Islet of Langerhans (tissue), 1 donor: ENCODE results near the gene NCDN.

Experiments
- FAIRE-seq: peaks from one replicate; lab custom pipeline; 2011; peaks lifted over from hg19 to GRCh38; lab: Jason Lieb, UNC

NCDN gene, protein sequence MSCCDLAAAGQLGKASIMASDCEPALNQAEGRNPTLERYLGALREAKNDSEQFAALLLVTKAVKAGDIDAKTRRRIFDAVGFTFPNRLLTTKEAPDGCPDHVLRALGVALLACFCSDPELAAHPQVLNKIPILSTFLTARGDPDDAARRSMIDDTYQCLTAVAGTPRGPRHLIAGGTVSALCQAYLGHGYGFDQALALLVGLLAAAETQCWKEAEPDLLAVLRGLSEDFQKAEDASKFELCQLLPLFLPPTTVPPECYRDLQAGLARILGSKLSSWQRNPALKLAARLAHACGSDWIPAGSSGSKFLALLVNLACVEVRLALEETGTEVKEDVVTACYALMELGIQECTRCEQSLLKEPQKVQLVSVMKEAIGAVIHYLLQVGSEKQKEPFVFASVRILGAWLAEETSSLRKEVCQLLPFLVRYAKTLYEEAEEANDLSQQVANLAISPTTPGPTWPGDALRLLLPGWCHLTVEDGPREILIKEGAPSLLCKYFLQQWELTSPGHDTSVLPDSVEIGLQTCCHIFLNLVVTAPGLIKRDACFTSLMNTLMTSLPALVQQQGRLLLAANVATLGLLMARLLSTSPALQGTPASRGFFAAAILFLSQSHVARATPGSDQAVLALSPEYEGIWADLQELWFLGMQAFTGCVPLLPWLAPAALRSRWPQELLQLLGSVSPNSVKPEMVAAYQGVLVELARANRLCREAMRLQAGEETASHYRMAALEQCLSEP

DNA sequence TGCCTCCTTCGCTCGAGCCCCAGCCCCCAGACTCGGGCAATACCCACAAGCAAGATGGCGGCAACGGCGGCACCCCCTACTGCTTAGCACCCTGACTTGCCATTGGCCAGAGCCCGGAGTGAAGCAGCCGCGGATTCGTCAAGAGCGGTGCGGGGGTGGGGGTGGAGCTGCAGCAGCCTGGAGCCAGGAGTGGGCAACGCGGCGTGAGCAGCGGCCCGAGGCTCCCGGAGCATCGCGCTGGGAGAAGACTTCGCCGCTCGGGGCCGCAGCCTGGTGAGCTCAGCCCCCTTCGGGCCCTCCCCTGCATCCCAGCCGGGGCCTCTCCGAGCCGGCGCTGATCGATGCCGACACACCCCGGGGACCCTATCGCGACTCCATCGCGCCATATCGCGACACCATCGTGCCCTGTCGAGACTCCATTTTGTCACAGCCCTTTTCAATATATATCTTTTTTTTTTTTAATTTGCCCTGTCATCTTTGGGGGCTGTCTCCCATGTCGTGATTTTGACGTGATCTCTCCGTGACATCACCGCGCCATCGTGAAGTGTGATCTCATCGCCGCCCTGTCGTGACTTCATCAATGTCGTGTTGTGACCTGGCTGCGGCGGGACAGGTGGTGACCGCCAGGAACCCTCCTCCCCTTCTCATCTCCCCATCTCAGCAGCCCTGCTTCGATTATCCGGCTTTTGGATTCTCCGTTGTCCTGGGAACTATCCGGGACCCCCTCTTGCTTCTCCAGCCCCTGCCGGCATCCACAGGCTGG is at the start of gene NCDN:
Gene NCDN, plus strand, starts transcription at position 189 of the 763 bp plus-strand sequence. Its CDS starts 392 bp downstream, at position 581.
- no peak for FAIRE-seq

GRCh38 chr1:35507947-35508346 is 49.7 kb upstream of the NCDN start:
- FAIRE-seq = no peak

DNA sequence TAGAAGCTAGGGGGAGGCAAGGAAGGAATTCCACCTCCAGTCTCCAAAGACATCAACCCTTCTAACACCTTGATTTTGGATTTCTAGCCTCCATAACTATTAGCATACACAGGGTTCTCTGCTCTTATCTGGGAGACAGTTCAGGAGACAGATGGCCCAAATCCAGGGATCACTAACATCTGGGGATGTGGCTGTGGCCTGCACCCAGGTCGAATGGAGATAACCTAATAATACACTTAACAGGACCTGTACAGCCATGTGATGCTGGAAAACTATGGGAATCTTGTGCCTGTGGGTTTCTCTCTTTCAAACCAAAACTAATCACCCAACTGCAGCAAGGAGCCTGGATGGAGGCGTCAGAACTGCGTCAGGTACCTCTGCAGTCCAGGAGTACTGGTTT is 48.0 kb upstream of the NCDN start:
- no peak for FAIRE-seq

DNA sequence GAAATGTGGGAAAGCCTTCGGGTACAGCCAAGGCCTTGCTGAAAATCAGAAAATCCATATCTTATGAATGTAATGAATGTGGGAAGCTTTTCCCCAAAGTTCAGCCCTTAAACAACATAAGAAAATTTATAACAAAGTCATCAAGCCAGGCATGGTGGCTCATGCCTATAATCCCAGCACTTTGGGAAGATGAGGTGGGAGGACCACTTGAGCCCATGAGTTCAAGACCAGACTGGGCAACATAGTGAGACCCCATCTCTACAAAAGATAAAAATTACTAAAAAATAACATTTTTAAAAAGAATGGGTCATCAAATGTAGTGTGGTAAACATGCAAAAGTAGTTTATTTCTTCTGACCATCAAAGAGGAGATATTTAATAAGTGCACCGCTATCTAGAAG is 46.3 kb upstream of the NCDN start:
- no peak for FAIRE-seq

DNA sequence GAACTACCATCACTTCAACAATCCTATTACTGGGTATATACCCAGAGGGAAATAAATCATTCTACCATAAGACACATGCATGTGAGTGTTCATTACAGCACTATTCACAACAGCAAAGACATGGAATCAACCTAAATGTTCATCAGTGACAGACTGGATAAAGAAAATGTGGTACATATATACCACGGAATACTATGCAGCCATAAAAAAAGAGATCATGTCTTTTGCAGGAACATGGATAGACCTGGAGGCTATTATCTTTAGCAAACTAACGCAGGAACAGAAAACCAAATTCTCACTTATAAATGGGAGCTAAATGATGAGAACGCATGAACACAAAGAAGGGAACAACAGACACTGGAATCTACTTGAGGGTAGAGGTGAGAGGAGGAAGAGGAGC is 39.4 kb upstream of the NCDN start:
- FAIRE-seq = no peak

DNA sequence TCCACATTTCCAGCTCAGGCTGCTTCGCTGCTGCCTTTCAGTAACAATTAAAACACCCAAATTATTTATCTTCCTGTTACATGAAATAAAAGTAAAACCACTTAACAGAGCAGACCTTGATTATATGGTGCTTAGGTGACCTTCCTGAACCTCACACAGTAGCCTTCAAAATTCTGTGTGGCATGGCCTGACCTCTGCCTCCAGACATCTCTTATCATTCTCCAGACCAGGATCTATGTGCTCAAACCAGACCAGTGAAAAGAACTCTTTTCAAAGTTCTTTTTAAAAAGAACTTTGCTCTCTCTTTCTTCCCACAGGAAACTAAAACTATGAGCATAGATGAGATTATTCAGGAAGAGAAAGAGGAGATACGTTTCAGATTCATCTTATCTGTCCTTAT is 38.2 kb upstream of the NCDN start:
- FAIRE-seq = no peak

DNA sequence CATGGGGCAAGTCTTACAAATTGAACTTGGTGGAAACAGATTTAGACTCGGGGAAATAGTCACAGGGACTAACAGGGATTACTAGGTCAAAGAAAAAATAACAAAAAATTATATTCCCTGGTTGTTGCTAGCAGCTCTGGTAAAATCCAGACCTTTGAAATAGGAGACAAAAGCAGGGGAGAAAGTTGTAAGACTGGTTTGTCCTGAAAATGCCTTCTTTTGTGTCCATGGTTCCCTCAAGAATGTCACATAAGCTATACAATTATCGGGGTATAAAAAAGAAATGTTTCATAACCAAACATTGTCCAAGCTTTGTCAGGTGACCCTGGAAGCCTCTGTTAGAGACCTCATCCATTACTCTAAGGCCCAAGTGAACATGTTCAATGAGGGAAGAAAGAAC is 33.5 kb upstream of the NCDN start:
- no peak for FAIRE-seq

DNA sequence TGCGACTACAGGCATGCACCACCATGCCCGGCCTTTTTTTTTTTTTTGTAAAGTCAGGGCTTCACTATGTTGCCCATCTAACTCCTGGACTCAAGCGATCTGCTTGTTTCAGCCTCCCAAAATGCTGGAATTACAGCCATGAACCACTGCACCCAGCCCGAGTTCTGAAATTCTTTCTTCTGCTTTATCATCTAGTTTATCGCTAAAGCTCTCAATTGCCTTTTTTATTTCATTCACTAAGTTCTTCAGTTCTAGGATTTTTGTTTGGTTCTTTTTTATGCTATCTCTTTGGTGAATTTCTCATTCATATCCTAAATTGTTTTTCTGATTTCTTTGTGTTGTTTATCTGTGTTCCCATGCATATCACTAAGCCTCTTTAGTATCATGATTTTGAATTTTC is 27.4 kb upstream of the NCDN start:
- FAIRE-seq = no peak

DNA sequence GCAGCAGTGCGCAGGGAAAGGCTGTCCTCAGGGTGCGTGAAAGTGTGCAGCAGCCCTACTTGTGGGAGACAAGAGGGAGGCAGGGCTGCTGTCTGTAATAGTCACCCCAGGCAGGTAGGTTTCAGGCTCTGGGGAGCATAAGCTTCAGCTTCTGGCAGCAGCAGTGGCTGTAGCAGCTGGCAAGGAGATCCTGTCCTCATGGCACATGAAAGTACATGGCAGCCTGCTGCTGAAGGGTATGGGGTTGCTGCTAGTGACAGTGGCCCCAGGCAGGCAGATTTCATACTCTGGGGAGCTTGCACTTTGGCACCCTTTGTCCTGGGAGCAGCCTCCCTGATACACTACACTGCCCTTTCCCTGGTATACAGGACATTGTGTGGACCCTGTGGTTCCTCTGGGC is 26.7 kb upstream of the NCDN start:
- FAIRE-seq = no peak

GRCh38 chr1:35531368-35531767 is 26.2 kb upstream of the NCDN start:
- no peak for FAIRE-seq

GRCh38 chr1:35532497-35533223 is 24.9 kb upstream of the NCDN start:
- FAIRE-seq = no peak

GRCh38 chr1:35533586-35533985 is 24.0 kb upstream of the NCDN start:
- no peak for FAIRE-seq

GRCh38 chr1:35535243-35535642 is 22.4 kb upstream of the NCDN start:
- no peak for FAIRE-seq

- FAIRE-seq = no peak
Observed at GRCh38 chr1:35536556-35537162, 20.9 kb upstream of the NCDN start.

DNA sequence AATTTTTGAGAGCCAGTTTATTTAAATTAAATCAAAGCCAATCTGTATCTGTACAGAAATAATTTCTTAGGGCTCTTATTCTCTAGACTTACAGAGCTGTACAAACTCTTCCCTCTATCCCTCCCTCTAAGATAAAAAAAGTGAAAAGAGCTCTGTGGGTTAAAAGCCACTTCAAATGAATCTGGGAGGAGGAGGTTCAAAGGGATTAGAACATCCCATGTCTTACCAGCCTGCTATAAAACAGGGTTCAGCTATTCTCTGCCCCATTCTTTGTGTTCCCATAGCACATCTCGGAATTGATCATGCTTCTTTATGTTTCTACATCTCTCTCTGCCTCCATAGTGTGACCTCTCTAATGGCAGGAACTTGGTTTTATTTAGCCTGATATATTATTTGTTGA is 19.8 kb upstream of the NCDN start:
- no peak for FAIRE-seq

GRCh38 chr1:35539073-35539823 is 18.4 kb upstream of the NCDN start:
- no peak for FAIRE-seq

- no peak for FAIRE-seq
Observed at GRCh38 chr1:35539824-35540261, 17.8 kb upstream of the NCDN start.

DNA sequence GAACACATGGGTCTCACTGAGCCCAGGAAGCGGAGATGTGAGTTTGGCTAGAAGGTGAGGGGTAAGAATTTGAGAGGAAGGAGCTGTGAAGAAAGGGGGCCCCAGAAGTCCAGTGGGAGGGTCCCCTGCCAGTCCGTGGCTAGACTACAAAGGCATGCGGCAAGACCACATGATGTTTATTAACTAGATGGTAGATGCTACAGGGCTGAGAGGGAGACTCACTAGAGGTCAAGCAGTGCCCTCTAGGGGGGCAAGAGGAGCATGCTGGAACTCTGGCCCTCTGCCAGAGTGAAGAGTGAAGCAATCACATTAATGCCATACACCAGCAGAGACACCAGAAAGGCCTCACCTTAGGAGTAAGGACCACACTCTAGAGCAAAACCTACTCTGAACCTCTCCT is 12.6 kb upstream of the NCDN start:
- FAIRE-seq = no peak

DNA sequence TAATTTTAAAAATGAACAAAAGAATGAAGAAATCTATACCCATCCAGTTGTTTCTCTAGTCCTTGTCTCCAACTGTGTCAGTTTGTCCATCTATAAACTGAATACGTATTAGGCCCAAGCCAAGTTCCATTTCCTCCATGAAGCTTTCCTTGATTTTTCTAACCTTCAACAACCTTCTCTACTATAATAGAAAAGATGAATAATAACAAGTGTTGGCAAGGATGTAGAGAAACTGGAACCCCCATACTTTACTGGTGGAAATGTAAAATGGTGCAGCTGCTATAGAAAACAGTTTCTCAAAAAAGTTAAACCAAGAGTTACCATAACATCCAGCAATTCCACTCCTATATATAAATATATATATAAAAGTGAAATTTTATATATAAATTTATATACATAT is 11.0 kb upstream of the NCDN start:
- no peak for FAIRE-seq

DNA sequence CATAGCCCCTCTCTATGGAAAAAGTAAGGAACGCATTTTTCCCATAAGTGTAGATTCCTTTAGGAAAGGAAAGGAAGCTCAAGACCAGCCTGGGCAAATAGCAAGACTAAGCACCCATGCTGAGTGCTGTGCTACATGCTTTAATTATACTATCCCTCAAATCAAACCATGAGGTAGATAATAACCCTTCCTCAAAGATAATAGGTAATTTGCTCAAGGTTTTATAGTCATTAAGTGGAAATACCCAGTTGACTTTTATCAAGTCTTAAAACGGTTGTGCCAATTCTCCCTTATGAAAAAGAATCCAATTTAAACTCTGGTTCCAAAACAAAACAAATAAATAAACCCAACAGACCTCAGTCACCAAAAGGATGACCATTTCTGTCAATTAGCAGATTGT is 3.7 kb upstream of the NCDN start:
- FAIRE-seq = no peak
